NCI-H2029 (cell line): ENCODE data around the gene COP1.
A peak's percentile ranks its signal among the peaks of the same experiment; 100 is the strongest.
"Not testable (repeated sequence)": the region's sequence is repeated elsewhere in the genome, so short reads cannot be mapped to it uniquely, and the experiment has no call there.

Experiments
- DNase-seq: peaks from one replicate; lab custom pipeline; 2025; lab: John Stamatoyannopoulos, UW

Gene COP1

GRCh38 chr1:176122282-176122681 lies 84.8 kb downstream of the COP1 start:
- no peak for DNase-seq

GRCh38 chr1:176119549-176119948 lies 87.5 kb downstream of the COP1 start:
- no peak for DNase-seq

- DNase-seq: no peak
Measured at GRCh38 chr1:176118985-176119384, 88.1 kb downstream of the COP1 start.

- DNase-seq: no peak
Measured at GRCh38 chr1:176111835-176112234, 95.3 kb downstream of the COP1 start.

- DNase-seq: no peak
Measured at GRCh38 chr1:176110203-176110602, 96.9 kb downstream of the COP1 start.

- DNase-seq: no peak
Measured at GRCh38 chr1:176102768-176103350, 104.2 kb downstream of the COP1 start.

GRCh38 chr1:176101951-176102642 lies 105.0 kb downstream of the COP1 start:
- DNase-seq: no peak

- DNase-seq: no peak
Measured at GRCh38 chr1:176098560-176098959, 108.5 kb downstream of the COP1 start.

GRCh38 chr1:176096015-176096414 lies 111.1 kb downstream of the COP1 start:
- DNase-seq: no peak

GRCh38 chr1:176090766-176091165 lies 116.3 kb downstream of the COP1 start:
- DNase-seq: no peak

- DNase-seq: not testable (repeated sequence)
Measured at GRCh38 chr1:176087746-176088145, 119.3 kb downstream of the COP1 start.

- DNase-seq: peak; percentile 8
Measured at GRCh38 chr1:176073524-176074157, 133.4 kb downstream of the COP1 start.

GRCh38 chr1:176068901-176069300 lies 138.2 kb downstream of the COP1 start:
- DNase-seq: no peak

- no peak for DNase-seq
Measured at GRCh38 chr1:176068256-176068655, 138.8 kb downstream of the COP1 start.

GRCh38 chr1:176066709-176067108 lies 140.4 kb downstream of the COP1 start:
- no peak for DNase-seq

GRCh38 chr1:176058686-176059085 lies 148.4 kb downstream of the COP1 start:
- no peak for DNase-seq

GRCh38 chr1:176056312-176056711 lies 150.8 kb downstream of the COP1 start:
- DNase-seq: no peak

GRCh38 chr1:176055398-176055797 lies 151.7 kb downstream of the COP1 start:
- no peak for DNase-seq

- no peak for DNase-seq
Measured at GRCh38 chr1:176051902-176052518, 155.1 kb downstream of the COP1 start.

GRCh38 chr1:176051402-176051801 lies 155.7 kb downstream of the COP1 start:
- DNase-seq: no peak

- no peak for DNase-seq
Measured at GRCh38 chr1:176049582-176049981, 157.5 kb downstream of the COP1 start.

- DNase-seq: no peak
Measured at GRCh38 chr1:176046926-176047325, 160.2 kb downstream of the COP1 start.

GRCh38 chr1:176043537-176043936 lies 163.5 kb downstream of the COP1 start:
- DNase-seq: no peak
